ENCODE results near the gene RCC1.
"Not testable (repeated sequence)": the region's sequence is repeated elsewhere in the genome, so short reads cannot be mapped to it uniquely, and the experiment has no call there.

GRCh38 chr1:28586585-28587391 lies 80.9 kb downstream of the RCC1 start:
- TF ChIP-seq CTCF (IDR thresholded peaks at IDR 0.05; ENCODE audit: poor library complexity); EZH2phosphoT487 (IDR thresholded peaks at IDR 0.05; ENCODE audit: low read depth, severe bottlenecking, unreplicated experiment): not testable (repeated sequence)
